Stimulated activated CD8-positive, alpha-beta memory T cell treated with anti-CD3 and anti-CD28 coated beads, Interleukin-15, amount 100 ng/mL, for 24 hours (primary cell): ENCODE measurements around the gene CSDE1.

ENCODE experiments used
- DNase-seq: peaks from one replicate; pipeline ENCODE4 v3.0.0-alpha.2; 2020; ENCODE audit warnings: low read depth

Gene CSDE1

GRCh38 chr1:114701931-114702330, 55.9 kb downstream of the CSDE1 start:
- no peak for DNase-seq

- DNase-seq: no peak
Observed at GRCh38 chr1:114700036-114700600, 57.7 kb downstream of the CSDE1 start.

- no peak for DNase-seq
Observed at GRCh38 chr1:114696810-114697209, 61.0 kb downstream of the CSDE1 start.

GRCh38 chr1:114695430-114696058, 62.2 kb downstream of the CSDE1 start, which contains the start of gene AMPD1:
TSS of gene AMPD1 (minus strand) at chr1:114695546. CDS start at chr1:114695471, 75 bp downstream.
- no peak for DNase-seq

- no peak for DNase-seq
Observed at GRCh38 chr1:114694540-114695310, 63.1 kb downstream of the CSDE1 start.

GRCh38 chr1:114692947-114693346, 64.8 kb downstream of the CSDE1 start:
- DNase-seq: no peak

- DNase-seq: no peak
Observed at GRCh38 chr1:114691061-114691460, 66.7 kb downstream of the CSDE1 start.

- DNase-seq: no peak
Observed at GRCh38 chr1:114690148-114690547, 67.6 kb downstream of the CSDE1 start.

- no peak for DNase-seq
Observed at GRCh38 chr1:114688526-114688925, 69.3 kb downstream of the CSDE1 start.

GRCh38 chr1:114685851-114686250, 71.9 kb downstream of the CSDE1 start:
- DNase-seq: no peak

GRCh38 chr1:114677691-114678090, 80.1 kb downstream of the CSDE1 start:
- no peak for DNase-seq

- no peak for DNase-seq
Observed at GRCh38 chr1:114676115-114676514, 81.7 kb downstream of the CSDE1 start.

- DNase-seq: no peak
Observed at GRCh38 chr1:114671939-114672275, 85.9 kb downstream of the CSDE1 start.

- DNase-seq: no peak
Observed at GRCh38 chr1:114671011-114671938, 86.5 kb downstream of the CSDE1 start.

GRCh38 chr1:114670083-114671010, 87.4 kb downstream of the CSDE1 start:
- peak; percentile 52 for DNase-seq

- no peak for DNase-seq
Observed at GRCh38 chr1:114669562-114670082, 88.2 kb downstream of the CSDE1 start, which contains the start of gene DENND2C. TSS of gene DENND2C (minus strand) at chr1:114670049. CDS start at chr1:114625984, 44,065 bp downstream.

GRCh38 chr1:114668784-114669561, 88.8 kb downstream of the CSDE1 start:
- DNase-seq: no peak

GRCh38 chr1:114668373-114668772, 89.4 kb downstream of the CSDE1 start:
- DNase-seq: no peak

GRCh38 chr1:114666954-114667353, 90.8 kb downstream of the CSDE1 start:
- DNase-seq: no peak
